GM23248 (cell line): Measurements from ENCODE around the gene CMIP. TPM values are rescaled to one million over a fixed set of nuclear protein-coding genes. Genes with fewer than 3 reads are reported as not detected.

Source experiments
- DNase-seq: peaks from one replicate; pipeline ENCODE4 v3.0.0-alpha.2; 2015
- H2AFZ ChIP-seq: fragments of 200-600 bp; sonication (generic); 2 replicates; pipeline ENCODE4 v1.6.1; 2016; ENCODE audit warnings: antibody characterized with exemption
- H3F3A ChIP-seq: fragments of 200-600 bp; sonication (generic); 2 replicates; pipeline ENCODE4 v1.6.1; 2016; ENCODE audit warnings: mild to moderate bottlenecking, antibody characterized with exemption, mixed run types; ENCODE audit not compliant: insufficient read depth
- H3K27ac ChIP-seq: fragments of 200-600 bp; sonication (generic); 2 replicates; pipeline ENCODE4 v1.5.1; 2016; ENCODE audit warnings: mild to moderate bottlenecking
- H3K27me3 ChIP-seq: fragments of 200-600 bp; sonication (generic); replicated peaks from 2 replicates; pipeline ENCODE4 v1.6.1; 2016; ENCODE audit warnings: mild to moderate bottlenecking; ENCODE audit not compliant: insufficient read depth
- H3K36me3 ChIP-seq: fragments of 200-600 bp; sonication (generic); 2 replicates; pipeline ENCODE4 v1.6.1; 2016; ENCODE audit warnings: low read depth, mild to moderate bottlenecking
- H3K4me1 ChIP-seq: fragments of 200-600 bp; sonication (generic); 2 replicates; pipeline ENCODE4 v1.6.1; 2016; ENCODE audit warnings: mild to moderate bottlenecking; ENCODE audit not compliant: insufficient read depth
- H3K4me2 ChIP-seq: fragments of 200-600 bp; sonication (generic); one replicate; pipeline ENCODE4 v1.6.1; 2016; ENCODE audit warnings: mild to moderate bottlenecking; ENCODE audit not compliant: unreplicated experiment
- H3K4me3 ChIP-seq: fragments of 200-600 bp; sonication (generic); 2 replicates; pipeline ENCODE4 v1.5.1; 2016; ENCODE audit warnings: mild to moderate bottlenecking
- H3K79me2 ChIP-seq: fragments of 200-600 bp; sonication (generic); 2 replicates; pipeline ENCODE4 v1.6.1; 2016; ENCODE audit warnings: mild to moderate bottlenecking; ENCODE audit not compliant: insufficient read depth
- H3K9ac ChIP-seq: fragments of 200-600 bp; sonication (generic); 2 replicates; pipeline ENCODE4 v1.6.1; 2016; ENCODE audit warnings: mild to moderate bottlenecking
- H3K9me2 ChIP-seq: fragments of 200-600 bp; sonication (generic); 2 replicates; pipeline ENCODE4 v1.6.1; 2016; ENCODE audit warnings: mixed run types, mild to moderate bottlenecking, moderate library complexity; ENCODE audit not compliant: insufficient read depth
- H3K9me3 ChIP-seq: fragments of 200-600 bp; sonication (generic); one replicate; pipeline ENCODE4 v1.6.1; 2017; ENCODE audit warnings: low read depth
- H4K20me1 ChIP-seq: fragments of 200-600 bp; sonication (generic); 2 replicates; pipeline ENCODE4 v1.6.0; 2016; ENCODE audit not compliant: insufficient read depth
- EZH2 ChIP-seq: fragments of 200-600 bp; sonication (generic); IDR thresholded peaks from 2 replicates; pipeline ENCODE4 v1.6.1; 2018; ENCODE audit warnings: antibody characterized with exemption, mild to moderate bottlenecking; ENCODE audit not compliant: insufficient read depth, poor library complexity, severe bottlenecking
- EZH2phosphoT487 ChIP-seq: fragments of 200-600 bp; sonication (generic); IDR thresholded peaks from 2 replicates; pipeline ENCODE4 v1.6.1; 2018; ENCODE audit warnings: antibody characterized with exemption, moderate library complexity, mild to moderate bottlenecking, low read depth; ENCODE audit not compliant: insufficient read depth
- WGBS, 2 experiments: methylation state at CpG; one replicate each; pipeline ENCODE4 v1.1.6; 2015 to 2017; ENCODE audit warnings: low lambda C conversion rate in 2 of 2, low coverage in 1 of 2; ENCODE audit errors: missing lambda C conversion rate in 2 of 2; 5-methylcytosine and 5-hydroxymethylcytosine counted together
- in situ Hi-C: fragments of 300-500 bp; cut with MboI; formaldehyde crosslinking; loops from 2 replicates; pipeline ENCODE4 v1.15.0; 2020
- polyA plus RNA-seq: library from polyadenylated mRNA; unstranded; fragments of >200 nt; fragmentation: Nextera tagmentation; extraction: Ambion mirVana; gene quantifications from 2 replicates; pipeline ENCODE4 v1.2.1, GENCODE V29; 2016
- total RNA-seq: library from RNA; depleted of rRNA; stranded (reverse); fragments of >200 nt; shearing (Covaris generic); gene quantifications from 2 replicates; pipeline ENCODE4 v1.2.3, GENCODE V29; 2014

CMIP gene
- total and polyA plus RNA-seq, 2 experiments from 2014 or later, result 1.5 to 9.5 TPM

GRCh38 chr16:81649561-81650184 lies 205.1 kb downstream of the CMIP start:
- Histone ChIP-seq H3K9me2 (no peaks in the 10 kb centered on the region), H3K4me1 (peaks cover 22% of the 10 kb centered on the region), H3K4me3 (no peak overlapping the region), H3K9me3 (no peaks in the 10 kb centered on the region), H3F3A (0 out of 2 replicates have a peak, but pooled peaks cover 12% of the 10 kb centered on the region), H4K20me1 (no peaks in the 10 kb centered on the region; the same call in 1 of the 2 replicates), H3K4me2 (no peak overlapping the region), H3K79me2 (peaks cover 47% of the 10 kb centered on the region), H2AFZ (no peak overlapping the region), H3K36me3 (0 out of 2 replicates have a peak, but pooled peaks cover 3% of the 10 kb centered on the region), H3K9ac (no peak overlapping the region), H3K27ac (no peak overlapping the region), H3K27me3 (no peaks in the 10 kb centered on the region)
- no peak for DNase-seq
- WGBS, 2 experiments, result 93% methylated on average over 14 of the region's 14 CpGs
- in situ Hi-C loops, result no loop called here
- TF ChIP-seq EZH2 (no peak), EZH2phosphoT487 (no peak)

- no peak overlapping the region for H3K27ac ChIP-seq
- H3K4me3 ChIP-seq, result no peak overlapping the region
- in situ Hi-C loops, result no loop called here
- H3K9me3 ChIP-seq, result no peaks in the 10 kb centered on the region
- no peak overlapping the region for H2AFZ ChIP-seq
- TF ChIP-seq EZH2phosphoT487 (no peak), EZH2 (no peak)
- H3F3A ChIP-seq, result 0 out of 2 replicates have a peak, but pooled peaks cover 12% of the 10 kb centered on the region
- DNase-seq, result no peak
- peaks cover 47% of the 10 kb centered on the region for H3K79me2 ChIP-seq
- peaks cover 18% of the 10 kb centered on the region for H3K4me1 ChIP-seq
- H3K36me3 ChIP-seq, result 0 out of 2 replicates have a peak, but pooled peaks cover 3% of the 10 kb centered on the region
- no peaks in the 10 kb centered on the region; the same call in 1 of the 2 replicates for H4K20me1 ChIP-seq
- no peak overlapping the region for H3K4me2 ChIP-seq
- H3K27me3 ChIP-seq, result no peaks in the 10 kb centered on the region
- no peak overlapping the region for H3K9ac ChIP-seq
- WGBS, 2 experiments, result 84 to 85% methylated on average over 8 of the region's 8 CpGs
- H3K9me2 ChIP-seq, result no peaks in the 10 kb centered on the region
Measured at GRCh38 chr16:81650281-81650680, 205.7 kb downstream of the CMIP start.

GRCh38 chr16:81650982-81651562 lies 206.5 kb downstream of the CMIP start:
- H2AFZ ChIP-seq, result no peak overlapping the region
- no peak overlapping the region for H3K4me3 ChIP-seq
- no peaks in the 10 kb centered on the region for H3K27me3 ChIP-seq
- H3K4me2 ChIP-seq, result no peak overlapping the region
- TF ChIP-seq EZH2phosphoT487 (no peak), EZH2 (no peak)
- no peak overlapping the region for H3K9ac ChIP-seq
- peaks cover 47% of the 10 kb centered on the region for H3K79me2 ChIP-seq
- in situ Hi-C loops, result no loop called here
- no peaks in the 10 kb centered on the region for H3K9me2 ChIP-seq
- H3K27ac ChIP-seq, result no peak overlapping the region
- no peak for DNase-seq
- WGBS, 2 experiments, result 95% methylated on average over 16 of the region's 16 CpGs
- peaks cover 12% of the 10 kb centered on the region for H3K4me1 ChIP-seq
- H3K36me3 ChIP-seq, result 0 out of 2 replicates have a peak, but pooled peaks cover 3% of the 10 kb centered on the region
- 0 out of 2 replicates have a peak, but pooled peaks cover 12% of the 10 kb centered on the region for H3F3A ChIP-seq
- no peaks in the 10 kb centered on the region for H3K9me3 ChIP-seq
- H4K20me1 ChIP-seq, result no peaks in the 10 kb centered on the region; the same call in 1 of the 2 replicates

- no peak for TF ChIP-seq EZH2
- no peak for TF ChIP-seq EZH2phosphoT487
- no peak for DNase-seq
- no peaks in the 10 kb centered on the region for H3K27me3 ChIP-seq
- no peaks in the 10 kb centered on the region for H3K9me3 ChIP-seq
- WGBS, 2 experiments, result 91% methylated on average over 19 of the region's 19 CpGs
- H3F3A ChIP-seq, result 0 out of 2 replicates have a peak, but pooled peaks cover 4% of the 10 kb centered on the region
- H3K4me1 ChIP-seq, result peaks cover 12% of the 10 kb centered on the region
- H3K79me2 ChIP-seq, result peaks cover 40% of the 10 kb centered on the region
- in situ Hi-C loops, result no loop called here
- no peak overlapping the region for H3K4me2 ChIP-seq
- H3K36me3 ChIP-seq, result 0 out of 2 replicates have a peak, but pooled peaks cover 3% of the 10 kb centered on the region
- no peak overlapping the region for H3K9ac ChIP-seq
- H3K4me3 ChIP-seq, result no peak overlapping the region
- H3K9me2 ChIP-seq, result no peaks in the 10 kb centered on the region
- no peak overlapping the region for H3K27ac ChIP-seq
- H4K20me1 ChIP-seq, result no peaks in the 10 kb centered on the region; the same call in 1 of the 2 replicates
- no peak overlapping the region for H2AFZ ChIP-seq
Measured at GRCh38 chr16:81651758-81652718, 207.4 kb downstream of the CMIP start.
